GM20431 (cell line): ENCODE results near the gene HMGN4.

Experiments used
- in situ Hi-C: fragments of 300-500 bp; cut with MseI, MboI; formaldehyde crosslinking; loops from one replicate; pipeline ENCODE4 v1.15.0; 2020; ENCODE audit warnings: low sequenced_read_pairs; ENCODE audit not compliant: unreplicated experiment

The HMGN4 gene

DNA sequence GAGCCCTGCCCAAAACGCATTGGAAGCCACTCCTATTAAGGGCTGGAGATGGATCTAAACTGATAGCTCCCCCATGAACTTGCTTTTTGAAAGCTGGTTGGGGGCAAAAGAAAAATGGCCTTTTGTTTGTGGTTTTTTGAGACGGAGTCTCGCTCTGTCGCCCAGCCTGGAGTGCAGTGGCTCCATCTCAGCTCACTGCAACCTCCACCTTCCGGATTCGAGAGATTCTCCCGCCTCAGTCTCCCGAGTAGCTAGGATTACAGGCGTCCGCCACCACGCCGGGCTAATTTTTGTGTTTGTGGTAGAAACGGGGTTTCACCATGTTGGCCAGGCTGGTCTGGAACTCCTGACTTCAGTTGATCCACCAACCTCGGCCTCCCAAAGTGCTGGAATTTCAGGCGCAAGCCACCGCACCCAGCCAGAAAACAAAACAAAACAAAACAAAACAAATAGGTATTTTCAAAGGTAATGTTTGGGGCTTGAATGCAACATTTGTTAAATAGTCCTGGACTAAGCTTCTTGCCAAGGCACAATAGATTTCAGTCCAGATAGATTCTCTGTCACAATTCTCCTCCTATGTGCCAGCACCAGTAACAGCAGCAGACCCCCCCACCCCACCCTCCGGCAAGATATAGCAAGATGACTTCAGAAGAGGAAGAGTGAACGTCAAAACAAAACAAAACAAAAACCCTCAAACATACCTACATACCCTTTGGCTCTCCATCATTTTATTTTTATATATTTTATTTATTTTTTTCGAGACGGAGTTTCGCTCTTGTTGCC is 32.1 kb downstream of the HMGN4 start:
- in situ Hi-C loops, result no loop called here

DNA sequence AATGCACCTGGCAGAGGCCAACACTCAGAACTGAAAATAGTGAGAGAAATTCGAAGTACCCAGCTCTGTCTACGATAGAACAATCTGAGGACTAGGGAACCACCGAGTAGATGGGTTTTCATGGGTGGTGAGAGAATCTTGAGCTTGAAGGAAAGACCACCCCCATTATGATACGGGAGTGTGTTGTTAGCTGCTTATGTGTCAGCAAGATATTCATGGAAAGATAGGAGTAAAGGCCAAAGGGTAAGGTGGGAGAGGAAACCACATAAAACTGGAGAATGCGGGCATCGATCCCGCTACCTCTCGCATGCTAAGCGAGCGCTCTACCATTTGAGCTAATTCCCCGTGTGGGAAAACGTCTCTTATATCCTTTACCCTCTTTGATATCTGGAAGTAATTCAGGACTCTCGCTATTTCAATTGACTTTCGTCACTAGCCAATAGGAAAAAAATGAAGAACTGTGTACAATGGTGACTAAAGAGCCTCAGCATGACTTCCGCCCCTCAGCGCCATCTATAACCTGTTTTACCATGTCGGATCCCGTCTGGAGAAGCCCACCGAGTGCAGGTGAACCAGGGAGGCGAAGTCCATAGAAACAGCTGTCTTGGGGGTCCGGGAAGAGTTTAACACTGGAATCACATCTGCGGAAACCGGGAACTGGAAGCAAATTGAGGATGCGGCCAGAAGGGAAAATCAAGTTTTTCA is 33.6 kb downstream of the HMGN4 start:
- in situ Hi-C loops, result no loop called here

DNA sequence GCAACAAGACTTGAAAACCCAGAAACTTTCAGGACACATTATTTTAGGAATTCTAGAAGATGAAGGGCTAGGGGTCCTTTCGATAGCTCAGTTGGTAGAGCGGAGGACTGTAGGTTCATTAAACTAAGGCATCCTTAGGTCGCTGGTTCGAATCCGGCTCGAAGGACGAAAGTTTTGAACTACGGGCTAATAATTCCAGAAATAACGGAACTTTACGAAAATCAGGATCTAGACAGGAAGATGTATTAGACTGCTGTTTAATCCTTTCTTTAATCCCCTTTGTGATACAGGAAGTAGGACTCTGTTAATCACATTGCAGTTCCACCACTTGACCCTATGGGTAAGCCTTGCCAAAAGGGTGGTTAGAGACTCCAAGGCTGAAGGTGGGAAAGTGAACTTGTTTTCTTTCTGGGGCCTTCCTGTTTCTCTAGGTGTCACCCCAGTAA is 37.4 kb downstream of the HMGN4 start:
- in situ Hi-C loops, result no loop called here

DNA sequence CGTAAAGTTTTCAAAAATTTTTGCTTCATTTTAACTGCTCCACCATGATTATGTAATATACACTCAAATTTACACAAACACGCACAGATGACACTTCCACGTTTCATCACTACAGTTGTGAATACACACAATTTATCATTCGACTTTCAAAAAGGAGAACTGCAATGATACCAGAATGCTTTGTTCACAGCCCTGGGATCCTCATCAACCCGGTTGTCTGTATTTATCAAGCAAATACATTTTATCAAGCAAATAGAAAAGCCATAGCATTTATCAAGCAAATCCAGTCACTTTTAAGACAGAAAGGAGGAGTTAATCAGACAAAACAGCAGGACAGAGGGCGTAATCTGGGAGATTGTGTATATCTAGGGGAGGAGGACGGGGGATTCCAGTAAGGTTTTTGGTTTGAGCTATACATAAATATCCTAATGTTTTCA is 38.3 kb downstream of the HMGN4 start:
- in situ Hi-C loops, result no loop called here

DNA sequence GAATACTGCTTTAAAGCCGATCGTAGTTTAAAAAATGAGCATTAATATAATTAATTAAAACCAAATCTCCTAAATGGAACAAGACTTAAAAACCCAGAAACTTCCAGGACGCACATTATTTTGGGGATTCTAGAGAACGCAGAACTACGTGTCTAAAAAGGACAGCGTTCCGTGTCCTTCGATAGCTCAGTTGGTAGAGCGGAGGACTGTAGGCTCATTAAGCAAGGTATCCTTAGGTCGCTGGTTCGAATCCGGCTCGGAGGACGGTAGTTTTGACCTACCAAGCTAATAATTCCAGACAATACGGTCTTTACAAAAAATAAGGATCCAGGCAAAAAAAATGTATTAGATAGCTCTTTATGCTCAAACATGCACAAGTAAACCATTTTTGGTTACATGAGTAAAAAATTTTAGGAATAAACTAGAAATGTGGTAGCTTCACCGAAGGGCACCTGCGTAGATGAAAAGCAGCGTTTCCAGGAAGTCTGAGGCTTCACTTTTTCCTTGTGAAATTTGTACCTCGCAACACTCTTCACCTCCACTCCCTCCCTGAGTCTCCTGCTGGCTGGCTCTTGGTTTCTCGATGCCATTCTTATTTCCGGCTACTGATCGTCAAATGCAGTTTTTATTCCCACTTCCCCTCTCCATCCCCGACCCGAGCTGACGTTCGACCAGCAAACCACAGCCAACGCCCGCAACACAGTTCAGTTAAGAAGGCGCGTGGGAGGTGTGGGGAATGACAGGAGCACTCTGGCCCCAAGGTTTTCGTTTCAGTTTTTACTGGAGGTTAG is 39.0 kb downstream of the HMGN4 start:
- in situ Hi-C loops, result no loop called here

DNA sequence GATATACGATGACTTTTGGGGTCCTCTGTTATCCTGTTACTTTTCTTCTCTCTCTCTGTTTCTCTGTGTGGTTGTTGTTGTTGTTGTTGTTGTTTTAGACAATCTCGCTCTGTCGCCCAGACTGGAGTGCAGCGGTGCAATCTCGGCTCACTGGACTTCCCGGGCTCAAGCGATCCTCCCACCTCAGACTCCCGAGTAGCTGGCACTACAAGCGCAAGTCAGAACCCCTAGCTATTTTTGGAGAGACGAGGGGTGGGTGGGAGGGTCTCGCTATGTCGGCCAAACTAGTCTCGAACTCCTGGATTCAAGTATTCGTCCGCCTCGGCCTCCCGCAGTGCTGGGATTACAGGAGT is 39.5 kb downstream of the HMGN4 start:
- in situ Hi-C loops, result no loop called here

DNA sequence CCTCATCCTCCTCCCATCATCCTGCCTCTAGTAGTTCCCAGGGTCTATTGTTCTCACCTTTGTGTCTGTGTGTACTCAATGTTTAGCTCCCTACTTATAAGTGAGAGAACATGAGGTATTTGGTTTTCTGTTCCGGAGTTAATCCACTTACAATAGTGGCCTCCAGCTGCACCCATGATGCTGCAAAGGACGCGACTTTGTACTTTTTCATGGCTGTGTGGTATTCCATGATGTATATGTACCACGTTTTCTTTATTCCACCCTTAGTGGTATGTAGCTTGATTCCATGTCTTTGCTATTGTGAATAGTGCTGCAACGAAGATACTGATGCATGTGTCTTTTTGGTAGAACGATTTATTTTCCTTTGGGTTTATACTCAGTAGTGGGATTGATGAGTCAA is 40.1 kb downstream of the HMGN4 start:
- in situ Hi-C loops, result no loop called here

DNA sequence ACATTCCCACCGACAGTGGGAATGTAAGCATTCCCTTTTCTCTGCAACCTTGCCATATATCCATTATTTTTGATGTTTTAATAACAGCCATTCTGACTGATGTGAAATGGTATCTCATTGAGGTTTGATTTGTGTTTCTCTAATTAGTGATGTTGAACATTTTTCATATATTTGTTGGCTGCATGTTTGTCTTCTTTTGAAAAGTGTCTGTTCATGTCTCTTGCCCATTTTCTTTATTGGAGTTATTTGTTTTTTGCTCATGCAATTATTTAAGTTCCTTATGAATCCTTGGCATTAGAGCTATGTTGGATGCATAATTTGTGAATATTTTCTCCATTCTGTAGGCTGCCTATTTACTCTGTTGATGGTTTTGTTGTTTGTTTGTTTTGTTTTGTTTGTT is 40.6 kb downstream of the HMGN4 start:
- in situ Hi-C loops, result no loop called here

DNA sequence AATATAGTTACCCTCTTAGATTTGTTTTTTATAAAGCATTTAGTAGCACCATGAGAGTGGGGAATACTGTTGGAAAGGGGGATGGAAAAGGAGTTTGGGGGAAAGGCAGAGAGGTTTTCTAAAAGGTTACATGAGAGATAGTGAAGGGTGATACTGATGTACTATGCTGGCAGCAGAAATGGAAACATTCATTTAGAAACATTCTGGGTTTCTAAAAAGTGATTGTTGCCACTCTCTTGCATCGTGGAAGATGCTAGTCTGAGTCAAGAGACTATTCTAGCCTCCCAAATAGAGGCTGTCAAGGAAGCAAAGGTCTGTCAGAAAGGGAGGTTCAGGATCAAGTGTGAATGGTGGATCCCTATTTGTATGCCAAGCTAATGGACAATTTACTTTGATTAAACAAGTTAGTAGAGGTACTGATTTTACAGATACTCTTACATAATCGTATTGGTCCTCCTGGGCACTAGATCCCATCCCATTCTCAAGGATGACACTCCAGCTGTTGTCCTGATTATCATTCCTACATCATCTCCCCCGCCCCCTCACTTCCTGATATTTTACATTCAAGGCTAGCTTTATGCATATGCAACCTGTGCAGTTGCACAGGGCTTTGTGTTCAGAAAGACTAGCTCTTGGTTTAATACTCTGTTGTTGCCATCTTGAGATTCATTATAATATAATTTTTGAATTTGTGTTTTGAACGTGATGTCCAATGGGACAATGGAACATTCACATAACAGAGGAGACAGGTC is 43.2 kb downstream of the HMGN4 start:
- in situ Hi-C loops, result no loop called here

DNA sequence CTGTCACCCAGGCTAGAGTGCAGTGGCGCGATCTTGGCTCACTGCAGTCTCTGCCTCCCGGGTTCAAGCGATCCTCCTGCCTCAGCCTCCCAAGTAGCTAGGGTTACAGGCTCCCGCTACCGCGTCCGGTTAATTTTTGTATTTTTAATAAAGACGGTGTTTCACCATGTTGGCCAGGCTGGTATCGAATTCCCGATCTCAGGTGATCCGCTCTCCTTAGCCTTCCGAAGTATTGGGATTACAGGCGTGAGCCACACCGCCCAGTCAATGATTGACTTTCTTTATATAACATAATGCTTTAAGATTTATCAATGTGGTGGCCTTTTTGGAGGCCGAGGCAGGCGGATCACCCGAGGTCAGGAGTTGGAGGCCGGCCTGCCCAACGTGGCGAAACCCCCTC is 50.8 kb downstream of the HMGN4 start:
- in situ Hi-C loops, result no loop called here

DNA sequence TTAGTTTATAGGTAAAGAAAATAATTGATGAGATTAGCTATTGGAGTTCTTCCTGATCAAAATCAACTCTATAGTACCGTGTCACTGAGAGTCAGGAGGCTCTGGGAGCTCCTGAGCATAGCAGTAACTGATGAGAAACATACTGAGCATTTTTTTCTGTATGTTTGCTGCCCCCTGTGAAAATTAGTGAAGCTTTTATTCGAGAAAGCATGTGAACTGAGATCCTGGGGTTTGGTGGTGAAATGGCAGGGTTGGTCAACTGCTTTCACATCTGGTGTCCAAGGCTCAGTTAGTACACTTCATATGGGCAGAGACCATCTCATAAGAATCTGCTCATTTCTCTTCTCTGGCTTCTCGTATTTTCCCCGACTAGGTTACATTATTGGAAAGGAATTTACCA is 54.5 kb downstream of the HMGN4 start:
- in situ Hi-C loops, result no loop called here

DNA sequence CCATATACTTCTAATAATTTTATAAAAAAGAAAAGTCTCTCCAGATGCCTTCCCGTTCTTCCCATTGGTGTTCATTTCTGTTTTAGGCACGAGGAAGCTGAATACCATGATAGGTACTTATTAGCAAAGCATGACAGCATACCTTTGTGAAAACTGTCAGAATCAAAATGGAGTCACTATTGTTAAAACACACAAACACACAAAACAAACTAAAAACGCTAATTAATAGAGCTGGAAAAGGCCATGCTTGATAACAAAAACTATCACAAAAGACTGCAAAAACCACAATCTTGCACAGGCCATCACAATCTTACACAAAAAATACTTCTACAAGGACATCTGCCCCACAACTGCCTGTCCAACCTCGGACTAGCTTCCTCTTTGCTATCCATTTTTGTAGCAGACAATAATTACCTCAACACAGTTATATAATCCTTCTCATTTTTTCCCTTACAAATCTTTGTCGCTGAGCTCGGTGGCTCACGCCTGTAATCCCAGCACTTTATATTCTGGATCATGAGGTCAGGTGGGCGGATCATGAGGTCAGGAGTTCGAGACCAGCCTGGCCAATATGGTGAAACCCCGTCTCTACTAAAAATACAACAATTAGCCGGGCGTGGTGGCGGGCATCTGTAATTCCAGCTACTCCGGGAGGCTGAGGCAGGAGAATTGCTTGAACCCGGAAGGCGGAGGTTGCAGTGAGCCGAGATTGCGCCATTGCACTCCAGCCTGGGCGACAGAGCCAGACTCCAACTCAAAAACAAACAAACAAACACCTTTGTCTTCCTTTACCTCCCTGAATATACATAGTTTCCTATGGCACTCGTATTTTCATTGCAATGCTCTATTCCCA is 55.3 kb downstream of the HMGN4 start:
- in situ Hi-C loops, result no loop called here

DNA sequence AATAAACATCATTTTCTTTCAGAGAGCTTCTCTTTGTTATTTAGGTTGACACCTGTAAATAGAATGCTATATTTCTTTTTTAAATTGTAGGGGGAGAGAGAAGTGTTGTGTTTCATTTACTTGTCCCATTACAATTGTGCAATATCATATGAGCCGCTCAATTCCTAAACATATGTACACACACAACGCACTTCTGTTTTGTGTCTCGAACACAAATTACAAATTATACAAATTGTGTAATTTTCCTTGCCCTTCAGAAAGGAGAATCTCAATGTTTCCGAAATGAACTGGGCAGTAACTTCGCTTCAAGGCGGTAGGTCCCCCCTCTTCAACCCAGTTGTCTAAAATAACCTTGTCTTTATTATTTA is 55.9 kb downstream of the HMGN4 start:
- in situ Hi-C loops, result no loop called here

DNA sequence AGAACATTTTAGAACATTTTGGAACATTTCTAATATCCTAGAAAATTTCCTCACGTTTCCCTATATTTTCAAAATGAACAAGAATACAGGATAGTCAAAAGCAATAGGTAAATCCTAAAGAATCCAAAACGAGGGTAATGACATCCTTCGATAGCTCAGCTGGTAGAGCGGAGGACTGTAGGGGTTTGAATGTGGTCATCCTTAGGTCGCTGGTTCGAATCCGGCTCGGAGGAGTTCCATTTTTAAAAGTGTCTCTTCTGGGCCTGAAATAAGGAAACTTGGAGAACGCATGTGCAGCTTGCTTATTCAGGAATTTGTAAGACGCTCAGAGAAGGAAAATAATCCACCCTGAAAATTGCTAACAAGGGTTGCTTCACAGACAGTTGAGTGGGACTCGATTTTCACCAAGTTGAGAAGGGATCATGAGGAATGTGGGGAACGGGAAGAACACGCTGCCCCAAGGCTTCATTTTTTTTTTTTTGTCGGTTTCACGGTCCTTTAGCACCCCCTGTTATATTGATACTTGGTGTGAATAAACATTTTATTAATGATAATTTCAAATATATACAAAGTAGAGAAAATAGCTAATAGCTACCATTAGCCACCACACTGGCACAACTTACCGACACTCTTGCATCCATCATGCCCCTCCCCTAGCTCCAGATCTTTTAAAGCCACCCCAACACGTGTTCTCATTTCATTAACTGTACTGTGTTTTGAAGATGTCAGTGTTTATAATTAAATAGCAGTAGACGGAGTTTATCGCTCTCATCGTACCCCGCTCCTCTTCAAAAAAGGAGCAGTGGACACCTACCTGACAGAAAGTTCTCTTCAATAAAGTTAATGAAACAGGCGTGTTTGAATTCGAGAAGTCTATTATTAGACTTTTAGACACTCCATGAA is 56.8 kb downstream of the HMGN4 start:
- in situ Hi-C loops, result no loop called here

DNA sequence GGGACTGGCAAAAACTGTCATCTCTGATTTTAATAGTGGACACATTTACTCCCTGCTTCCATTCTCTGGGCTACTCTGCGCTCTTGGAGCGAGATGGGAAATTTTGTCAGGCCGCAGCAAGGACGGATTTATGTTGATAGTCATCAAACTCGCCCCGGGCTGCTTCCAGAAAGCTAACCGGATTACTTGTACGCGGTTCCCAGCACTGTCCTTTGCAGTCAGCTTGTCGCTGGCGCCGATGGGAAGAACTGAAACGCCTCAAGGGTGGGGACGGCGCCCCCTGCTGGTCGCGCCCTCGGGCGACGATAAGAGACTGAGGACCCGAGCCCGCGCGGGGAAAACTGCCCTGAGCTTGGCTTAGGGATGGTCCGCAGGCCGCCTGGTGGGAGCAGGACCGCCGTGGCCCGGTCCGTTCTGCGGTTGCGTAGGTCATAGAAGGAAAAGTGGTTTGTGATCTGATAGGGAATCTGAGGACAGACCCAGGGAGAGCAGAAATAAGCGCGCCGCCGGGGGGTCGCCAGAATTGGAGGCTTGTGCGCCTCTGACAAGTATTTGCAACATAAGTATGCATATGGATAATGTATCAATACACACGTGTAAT is 57.6 kb downstream of the HMGN4 start:
- in situ Hi-C loops, result no loop called here
